DND-41 (cell line): ENCODE data around the gene ZNF695.

Experiments
- ATAC-seq: fragments of 200-7000 bp; cut with Tn5 transposase; 3 replicates; pipeline ENCODE4 v1.9.1; 2021; ENCODE audit warnings: low read depth; ENCODE audit not compliant: insufficient read depth
- DNase-seq: peaks from one replicate; pipeline ENCODE4 v3.0.0-alpha.2; 2020
- H2AFZ ChIP-seq: 2 replicates; pipeline ENCODE4 v1.6.0; 2012; ENCODE audit warnings: low read depth, low read length
- H3K27ac ChIP-seq: 2 replicates; pipeline ENCODE4 v1.5.1; 2012; ENCODE audit warnings: low read length, inconsistent platforms
- H3K27me3 ChIP-seq: fragments of 200-600 bp; sonication (generic); 2 replicates; pipeline ENCODE4 v1.6.0; 2012; ENCODE audit warnings: low read length, mild to moderate bottlenecking, inconsistent platforms; ENCODE audit not compliant: insufficient read depth, poor library complexity
- H3K36me3 ChIP-seq: 2 replicates; pipeline ENCODE4 v1.5.1; 2012; ENCODE audit warnings: low read length, inconsistent platforms; ENCODE audit not compliant: insufficient read depth
- H3K4me1 ChIP-seq: 2 replicates; pipeline ENCODE4 v1.5.1; 2012; ENCODE audit warnings: mild to moderate bottlenecking, low read length; ENCODE audit not compliant: insufficient read depth
- H3K4me2 ChIP-seq: 2 replicates; pipeline ENCODE4 v1.6.0; 2012; ENCODE audit warnings: mild to moderate bottlenecking, moderate library complexity, low read length, inconsistent platforms; ENCODE audit not compliant: insufficient read depth
- H3K4me3 ChIP-seq, 2 experiments: fragments of 200-600 bp in 1 of 2; shearing (Covaris generic) in 1 of 2; 2 replicates each; pipeline ENCODE4 v1.5.1; 2012 to 2016; ENCODE audit warnings: inconsistent platforms in 2 of 2, low read length in 2 of 2, mild to moderate bottlenecking in 2 of 2, low read depth in 1 of 2, moderate library complexity in 1 of 2
- H3K79me2 ChIP-seq: 2 replicates; pipeline ENCODE4 v1.6.0; 2012; ENCODE audit warnings: low read length, inconsistent platforms; ENCODE audit not compliant: insufficient read depth
- H3K9ac ChIP-seq: 2 replicates; pipeline ENCODE4 v1.6.0; 2012; ENCODE audit warnings: low read depth, mild to moderate bottlenecking, inconsistent platforms, low read length, moderate library complexity
- H3K9me3 ChIP-seq: 2 replicates; pipeline ENCODE4 v1.5.1; 2012; ENCODE audit warnings: low read length, moderate library complexity, mild to moderate bottlenecking, inconsistent platforms; ENCODE audit not compliant: insufficient read depth, severe bottlenecking
- H4K20me1 ChIP-seq: 2 replicates; pipeline ENCODE4 v1.6.0; 2012; ENCODE audit warnings: low read length; ENCODE audit not compliant: insufficient read depth
- CTCF ChIP-seq: IDR thresholded peaks from 2 replicates; pipeline ENCODE4 v1.5.1; 2012; ENCODE audit warnings: borderline replicate concordance, low read length, moderate library complexity, mild to moderate bottlenecking; ENCODE audit not compliant: poor library complexity, severe bottlenecking; ENCODE audit errors: extremely low read depth
- EZH2 ChIP-seq: IDR thresholded peaks from 3 replicates; pipeline ENCODE4 v1.6.1; 2012; ENCODE audit warnings: borderline replicate concordance, low read depth, mild to moderate bottlenecking, moderate library complexity, low read length, inconsistent platforms; ENCODE audit not compliant: severe bottlenecking

ZNF695 gene

DNA sequence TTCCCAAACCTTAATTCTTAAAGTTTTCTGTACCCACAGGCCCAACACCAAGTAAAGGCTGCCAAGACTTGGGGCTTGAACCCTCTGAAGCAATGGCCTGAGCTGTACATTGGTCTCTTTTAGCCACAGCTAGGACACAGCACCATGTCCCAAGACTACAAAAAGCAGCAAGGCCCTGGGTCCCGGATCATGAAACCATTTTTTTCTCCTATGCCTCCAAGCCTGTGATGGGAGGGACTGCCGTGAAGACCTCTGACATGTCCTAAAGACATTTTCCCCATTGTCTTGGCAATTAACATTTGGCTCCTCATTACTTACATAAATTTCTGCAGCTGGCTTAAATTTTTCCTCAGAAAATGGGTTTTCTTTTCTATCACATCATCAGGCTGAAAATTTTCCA lies 39.8 kb upstream of the ZNF695 start:
- Histone ChIP-seq H3K27me3 (no peaks in the 10 kb centered on the region), H2AFZ (no peak overlapping the region), H3K9me3 (peaks cover 70% of the 10 kb centered on the region), H3K9ac (no peak overlapping the region), H3K4me1 (no peaks in the 10 kb centered on the region), H3K4me2 (no peak overlapping the region), H3K79me2 (peaks cover 49% of the 10 kb centered on the region), H4K20me1 (no peaks in the 10 kb centered on the region), H3K27ac (no peak overlapping the region), H3K4me3 (no peak overlapping the region), H3K36me3 (peaks cover 16% of the 10 kb centered on the region)
- TF ChIP-seq EZH2 (no peak), CTCF (no peak)
- DNase-seq: no peak
- ATAC-seq: no peak

GRCh38 chr1:247047260-247047659 lies 39.4 kb upstream of the ZNF695 start:
- ATAC-seq: no peak
- H3K4me3 ChIP-seq: no peak overlapping the region
- TF ChIP-seq EZH2 (no peak), CTCF (no peak)
- H3K9ac ChIP-seq: no peak overlapping the region
- no peak overlapping the region for H2AFZ ChIP-seq
- H3K79me2 ChIP-seq: peaks cover 50% of the 10 kb centered on the region
- H3K4me1 ChIP-seq: no peaks in the 10 kb centered on the region
- H3K9me3 ChIP-seq: peaks cover 70% of the 10 kb centered on the region
- H3K4me2 ChIP-seq: no peak overlapping the region
- no peaks in the 10 kb centered on the region for H4K20me1 ChIP-seq
- DNase-seq: no peak
- H3K27me3 ChIP-seq: no peaks in the 10 kb centered on the region
- no peak overlapping the region for H3K27ac ChIP-seq
- H3K36me3 ChIP-seq: peaks cover 20% of the 10 kb centered on the region

GRCh38 chr1:247043406-247043805 lies 35.5 kb upstream of the ZNF695 start:
- Histone ChIP-seq H4K20me1 (no peaks in the 10 kb centered on the region), H2AFZ (no peak overlapping the region), H3K4me2 (no peak overlapping the region), H3K27ac (no peak overlapping the region), H3K4me1 (no peaks in the 10 kb centered on the region), H3K36me3 (peaks cover 39% of the 10 kb centered on the region), H3K27me3 (no peaks in the 10 kb centered on the region), H3K79me2 (peaks cover 59% of the 10 kb centered on the region), H3K4me3 (no peak overlapping the region), H3K9ac (no peak overlapping the region), H3K9me3 (peaks cover 74% of the 10 kb centered on the region)
- DNase-seq: no peak
- ATAC-seq: no peak
- TF ChIP-seq CTCF (no peak), EZH2 (no peak)
